ENCODE results near the gene KRTAP5-8.

DNA sequence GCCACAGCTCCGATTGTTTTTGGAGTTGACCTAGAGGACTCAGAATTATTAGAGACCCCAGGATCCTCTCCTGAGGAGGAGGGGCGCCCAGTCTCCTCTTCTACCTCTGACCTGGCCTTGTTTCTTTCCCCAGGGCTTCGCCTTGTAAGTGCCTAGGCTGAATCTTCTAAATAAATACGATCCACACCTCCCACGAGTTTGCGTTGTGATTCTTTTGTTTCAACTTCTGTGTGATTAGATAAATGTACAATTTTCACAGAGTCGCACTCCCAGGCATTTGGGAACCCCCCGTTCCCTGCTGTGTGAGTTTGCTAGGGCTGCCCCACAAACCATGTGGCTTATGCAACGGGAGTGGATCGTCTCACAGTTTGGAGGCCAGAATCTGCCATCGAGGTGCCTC, 1.2 kb downstream of the KRTAP5-8 start:
- TF ChIP-seq TAF1 (IDR thresholded peaks at IDR 0.05; ENCODE audit: low read depth), result no peak
- TF ChIP-seq EP300 (IDR thresholded peaks at IDR 0.05; ENCODE audit: borderline replicate concordance), result no peak
- no peak for TF ChIP-seq RAD21 (IDR thresholded peaks at IDR 0.05; ENCODE audit: low read depth)
- TF ChIP-seq YY1 (IDR thresholded peaks at IDR 0.05; ENCODE audit: low read depth), result no peak
- TF ChIP-seq, protein P1, sequence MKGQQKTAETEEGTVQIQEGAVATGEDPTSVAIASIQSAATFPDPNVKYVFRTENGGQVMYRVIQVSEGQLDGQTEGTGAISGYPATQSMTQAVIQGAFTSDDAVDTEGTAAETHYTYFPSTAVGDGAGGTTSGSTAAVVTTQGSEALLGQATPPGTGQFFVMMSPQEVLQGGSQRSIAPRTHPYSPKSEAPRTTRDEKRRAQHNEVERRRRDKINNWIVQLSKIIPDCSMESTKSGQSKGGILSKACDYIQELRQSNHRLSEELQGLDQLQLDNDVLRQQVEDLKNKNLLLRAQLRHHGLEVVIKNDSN (IDR thresholded peaks at IDR 0.05), result no peak
- TF ChIP-seq, protein P2, sequence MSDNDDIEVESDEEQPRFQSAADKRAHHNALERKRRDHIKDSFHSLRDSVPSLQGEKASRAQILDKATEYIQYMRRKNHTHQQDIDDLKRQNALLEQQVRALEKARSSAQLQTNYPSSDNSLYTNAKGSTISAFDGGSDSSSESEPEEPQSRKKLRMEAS (IDR thresholded peaks at IDR 0.05), result no peak
- TF ChIP-seq CREB1 (IDR thresholded peaks at IDR 0.05; ENCODE audit: low read depth), result no peak
- no peak for TF ChIP-seq FOXM1 (IDR thresholded peaks at IDR 0.05; ENCODE audit: borderline replicate concordance, low read depth)
- TF ChIP-seq NFIC (IDR thresholded peaks at IDR 0.05), result no peak

Measured in Ishikawa (cell line).